BE2C (cell line): ENCODE data around the gene PTPRCAP.

Source experiments
- DNase-seq: peaks from one replicate; pipeline ENCODE4 v3.0.0-alpha.2; 2020
- H3K27me3 ChIP-seq: fragments of 250-450 bp; sonication (Bioruptor Pico); 2 replicates; pipeline ENCODE4 v1.5.1; 2020; ENCODE audit warnings: mild to moderate bottlenecking
- H3K36me3 ChIP-seq: fragments of 250-450 bp; sonication (Bioruptor Pico); 2 replicates; pipeline ENCODE4 v1.5.1; 2020; ENCODE audit warnings: mild to moderate bottlenecking
- H3K4me1 ChIP-seq: fragments of 250-450 bp; sonication (Bioruptor Pico); 2 replicates; pipeline ENCODE4 v1.5.1; 2020
- H3K4me3 ChIP-seq: 2 replicates; pipeline ENCODE4 v1.5.1; 2011; ENCODE audit warnings: low read depth, low read length
- H3K9me3 ChIP-seq: fragments of 250-450 bp; sonication (Bioruptor Pico); 2 replicates; pipeline ENCODE4 v1.5.1; 2020
- TF ChIP-seq, protein P1 (sequence below): IDR thresholded peaks from 2 replicates; pipeline ENCODE4 v1.5.1; 2012; ENCODE audit warnings: mild to moderate bottlenecking, low read depth, low read length

PTPRCAP gene

DNA sequence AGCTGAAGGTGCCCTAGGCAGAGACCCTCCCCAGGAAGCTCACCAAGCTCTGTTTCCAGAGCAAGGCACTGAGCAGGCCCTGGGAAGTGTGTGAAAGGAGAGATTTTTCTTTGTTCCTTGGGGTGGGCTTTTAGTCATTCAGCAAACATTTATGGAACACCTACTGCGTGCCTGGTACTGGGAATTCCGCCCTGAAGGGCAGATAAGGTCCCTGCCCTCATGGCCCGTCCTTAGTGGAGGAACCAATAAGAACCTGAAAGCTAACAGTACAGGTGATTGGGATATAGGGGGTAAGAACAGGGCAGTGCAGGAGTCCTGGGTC, 27.7 kb upstream of the PTPRCAP start:
- Histone ChIP-seq H3K36me3 (no peaks in the 10 kb centered on the region), H3K4me1 (peaks cover 8% of the 10 kb centered on the region), H3K9me3 (no peaks in the 10 kb centered on the region), H3K27me3 (no peaks in the 10 kb centered on the region), H3K4me3 (peak overlapping the region; percentile 72)
- TF ChIP-seq, protein P1, sequence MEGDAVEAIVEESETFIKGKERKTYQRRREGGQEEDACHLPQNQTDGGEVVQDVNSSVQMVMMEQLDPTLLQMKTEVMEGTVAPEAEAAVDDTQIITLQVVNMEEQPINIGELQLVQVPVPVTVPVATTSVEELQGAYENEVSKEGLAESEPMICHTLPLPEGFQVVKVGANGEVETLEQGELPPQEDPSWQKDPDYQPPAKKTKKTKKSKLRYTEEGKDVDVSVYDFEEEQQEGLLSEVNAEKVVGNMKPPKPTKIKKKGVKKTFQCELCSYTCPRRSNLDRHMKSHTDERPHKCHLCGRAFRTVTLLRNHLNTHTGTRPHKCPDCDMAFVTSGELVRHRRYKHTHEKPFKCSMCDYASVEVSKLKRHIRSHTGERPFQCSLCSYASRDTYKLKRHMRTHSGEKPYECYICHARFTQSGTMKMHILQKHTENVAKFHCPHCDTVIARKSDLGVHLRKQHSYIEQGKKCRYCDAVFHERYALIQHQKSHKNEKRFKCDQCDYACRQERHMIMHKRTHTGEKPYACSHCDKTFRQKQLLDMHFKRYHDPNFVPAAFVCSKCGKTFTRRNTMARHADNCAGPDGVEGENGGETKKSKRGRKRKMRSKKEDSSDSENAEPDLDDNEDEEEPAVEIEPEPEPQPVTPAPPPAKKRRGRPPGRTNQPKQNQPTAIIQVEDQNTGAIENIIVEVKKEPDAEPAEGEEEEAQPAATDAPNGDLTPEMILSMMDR, result no peak
- no peak for DNase-seq

DNA sequence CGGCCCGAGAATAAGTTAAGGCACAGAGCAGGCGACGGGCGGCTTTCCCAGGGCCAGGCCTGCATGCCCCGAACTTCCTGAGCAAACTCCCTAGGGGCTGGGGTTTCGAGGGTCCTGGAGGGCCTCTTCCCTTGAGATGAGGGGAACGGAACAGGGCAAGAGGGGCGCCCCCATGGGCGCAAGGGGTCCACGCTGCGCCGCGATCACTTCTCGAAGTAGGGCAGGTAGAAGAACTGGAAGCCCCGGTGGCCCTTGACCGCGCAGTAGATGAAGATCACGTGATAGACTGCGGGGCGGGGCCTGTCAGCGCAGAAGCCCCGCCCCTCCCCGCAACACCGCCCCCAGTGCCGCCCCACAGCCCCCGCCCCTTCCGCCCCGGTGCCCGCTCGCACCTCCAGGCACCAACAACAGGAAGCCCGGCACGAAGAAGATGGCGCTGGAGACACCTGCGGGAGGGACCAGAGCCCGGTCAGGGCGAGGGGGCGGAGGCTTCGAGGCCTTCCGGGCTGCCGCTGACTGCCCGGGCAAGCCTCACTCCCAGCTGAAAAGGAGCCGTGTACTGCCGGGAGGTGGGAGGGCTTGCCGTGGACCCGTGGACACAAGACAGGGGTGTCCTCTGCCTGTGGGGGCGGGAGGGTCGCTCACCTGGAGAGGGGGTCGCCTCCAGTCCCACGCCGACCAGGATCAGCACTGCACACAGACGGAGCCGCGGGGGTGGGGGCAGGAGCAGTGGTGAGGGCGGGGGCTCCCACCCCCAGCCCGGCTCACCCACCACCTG, 27.1 kb upstream of the PTPRCAP start:
- TF ChIP-seq, protein P1, result no peak
- no peaks in the 10 kb centered on the region for H3K36me3 ChIP-seq
- peak overlapping the region; percentile 72 for H3K4me3 ChIP-seq
- H3K9me3 ChIP-seq, result no peaks in the 10 kb centered on the region
- peaks cover 8% of the 10 kb centered on the region for H3K4me1 ChIP-seq
- peak; percentile 95 for DNase-seq
- no peaks in the 10 kb centered on the region for H3K27me3 ChIP-seq

DNA sequence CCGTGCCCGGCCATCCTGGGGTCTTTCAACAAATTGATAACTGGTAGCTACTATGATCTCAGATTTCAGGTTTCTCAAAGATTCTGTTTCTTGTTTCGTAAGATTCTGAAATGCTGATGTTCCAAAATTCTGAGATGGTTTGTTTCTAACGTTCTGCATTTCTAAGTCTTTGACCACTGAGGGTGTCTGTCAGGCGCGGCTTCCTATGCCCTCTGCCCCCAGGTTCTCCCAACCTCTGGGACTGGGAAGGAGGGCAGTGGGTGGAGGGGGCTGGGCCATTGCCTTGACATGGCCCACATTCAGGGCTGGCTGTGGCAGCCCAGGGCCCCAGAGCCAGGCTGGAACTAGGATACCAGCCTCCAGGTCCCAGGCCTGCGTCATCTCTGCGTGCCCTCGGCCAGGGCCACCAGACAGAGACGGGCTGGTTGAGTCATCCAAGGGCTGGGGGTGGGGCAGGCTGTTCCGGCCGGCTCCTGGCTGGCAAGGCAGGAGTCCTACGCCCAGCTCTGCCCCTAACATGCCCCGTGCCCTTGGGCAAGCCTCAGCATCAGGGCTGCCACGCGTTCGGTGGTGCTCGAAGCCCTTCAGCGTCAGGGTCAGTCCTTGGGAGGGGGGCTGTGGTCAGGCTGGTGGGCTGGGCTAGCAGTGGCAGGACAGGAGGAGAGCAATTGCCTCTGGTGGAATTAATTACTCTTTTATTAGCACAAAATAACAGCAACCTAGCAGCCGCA, 26.4 kb upstream of the PTPRCAP start:
- peaks cover 8% of the 10 kb centered on the region for H3K4me1 ChIP-seq
- TF ChIP-seq, protein P1, result no peak
- H3K27me3 ChIP-seq, result no peaks in the 10 kb centered on the region
- DNase-seq, result peak; percentile 90
- no peaks in the 10 kb centered on the region for H3K36me3 ChIP-seq
- H3K9me3 ChIP-seq, result no peaks in the 10 kb centered on the region
- H3K4me3 ChIP-seq, result peak overlapping the region; percentile 72

DNA sequence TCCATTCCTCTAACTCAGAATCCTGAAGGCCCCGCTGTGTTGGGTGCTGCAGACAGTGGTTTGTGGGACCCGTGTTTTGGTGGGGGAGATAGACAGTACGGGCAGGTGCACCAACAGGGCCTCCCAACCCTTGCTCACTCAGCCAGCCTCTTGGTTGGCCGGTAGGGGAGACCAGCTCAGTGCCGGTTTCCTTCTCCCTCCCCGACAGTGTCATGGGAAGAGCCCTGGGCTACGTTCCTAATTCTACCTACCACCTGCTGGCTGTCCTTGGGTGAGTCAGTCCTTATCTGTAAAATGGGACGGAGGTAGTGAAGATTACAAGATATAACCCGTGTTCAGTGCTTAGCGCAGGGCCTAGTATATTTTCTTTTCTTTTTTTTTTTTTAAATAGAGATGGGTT, 25.7 kb upstream of the PTPRCAP start:
- H3K4me3 ChIP-seq, result no peak overlapping the region
- H3K27me3 ChIP-seq, result no peaks in the 10 kb centered on the region
- DNase-seq, result no peak
- no peaks in the 10 kb centered on the region for H3K36me3 ChIP-seq
- TF ChIP-seq, protein P1, result no peak
- H3K9me3 ChIP-seq, result no peaks in the 10 kb centered on the region
- peaks cover 8% of the 10 kb centered on the region for H3K4me1 ChIP-seq

DNA sequence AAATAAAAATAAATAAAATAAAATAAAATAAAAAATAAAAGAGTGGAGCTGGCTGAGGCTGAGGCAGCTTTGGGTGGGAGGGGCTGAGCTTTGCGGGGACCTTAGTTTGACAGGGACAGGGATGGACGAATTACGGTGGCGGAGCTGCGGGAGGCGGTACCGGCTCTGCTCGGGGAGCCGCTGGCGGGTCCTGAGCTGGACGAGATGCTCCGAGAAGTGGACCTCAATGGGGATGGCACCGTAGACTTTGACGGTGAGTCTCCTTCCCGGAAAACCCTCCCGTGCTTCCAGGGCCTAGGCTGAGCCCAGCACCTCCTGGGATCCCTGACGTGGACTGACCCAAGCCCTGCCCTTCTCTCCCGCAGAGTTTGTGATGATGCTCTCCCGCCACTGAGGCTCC, 20.8 kb upstream of the PTPRCAP start:
- no peaks in the 10 kb centered on the region for H3K4me1 ChIP-seq
- H3K4me3 ChIP-seq, result no peak overlapping the region
- DNase-seq, result no peak
- no peaks in the 10 kb centered on the region for H3K36me3 ChIP-seq
- no peaks in the 10 kb centered on the region for H3K27me3 ChIP-seq
- no peaks in the 10 kb centered on the region for H3K9me3 ChIP-seq
- TF ChIP-seq, protein P1, result no peak

DNA sequence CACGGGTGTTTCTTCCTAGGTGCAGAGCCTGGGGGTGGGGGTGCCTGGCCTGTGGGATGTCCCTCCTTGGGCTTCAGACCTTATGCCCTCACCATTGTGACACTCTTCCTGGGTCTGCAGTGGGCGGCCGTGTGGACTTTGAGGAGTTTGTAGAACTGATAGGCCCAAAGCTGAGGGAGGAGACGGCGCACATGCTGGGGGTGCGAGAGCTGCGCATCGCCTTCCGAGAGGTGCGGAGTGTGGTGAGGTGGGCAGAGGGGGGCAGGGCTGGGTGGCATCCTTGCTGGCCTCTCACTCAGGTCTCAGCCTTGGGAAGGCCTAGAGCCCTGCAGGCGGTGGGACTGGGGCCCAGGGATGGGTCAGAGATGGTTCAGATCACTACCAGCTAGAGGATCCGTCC, 20.0 kb upstream of the PTPRCAP start:
- no peak overlapping the region for H3K4me3 ChIP-seq
- no peaks in the 10 kb centered on the region for H3K27me3 ChIP-seq
- TF ChIP-seq, protein P1, result no peak
- no peaks in the 10 kb centered on the region for H3K36me3 ChIP-seq
- no peaks in the 10 kb centered on the region for H3K4me1 ChIP-seq
- H3K9me3 ChIP-seq, result no peaks in the 10 kb centered on the region
- DNase-seq, result no peak
